ENCODE data around the gene RAG2. TPM values are rescaled to one million over a fixed set of nuclear protein-coding genes. Genes with fewer than 3 reads are reported as not detected.

The RAG2 gene
- total RNA-seq, 4 donors from 2014 or later = not detected

DNA sequence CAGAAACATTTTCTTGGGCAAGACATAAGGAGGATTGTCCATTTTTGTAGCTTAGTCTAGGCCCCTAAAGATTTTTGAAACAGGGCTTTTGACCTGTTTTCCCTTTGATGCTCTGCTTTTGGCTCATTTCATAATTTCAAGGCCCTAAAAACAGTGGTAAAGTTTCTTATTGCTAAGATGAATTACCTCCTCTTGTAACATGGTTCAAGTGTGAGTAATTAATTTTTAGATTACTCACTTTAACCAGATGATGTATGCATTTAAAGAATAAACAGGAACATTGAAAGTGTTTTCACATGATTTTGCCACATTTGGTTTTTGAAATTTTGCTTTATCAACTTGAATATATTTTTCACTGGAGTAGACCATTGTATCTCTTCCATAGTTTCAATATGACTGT, 1.2 kb downstream of the RAG2 start:
- Histone ChIP-seq H3K4me3 (no peak overlapping the region), H3K9me3 (no peaks in the 10 kb centered on the region), H3K27me3 (no peaks in the 10 kb centered on the region), H3K27ac (no peak overlapping the region), H3K4me1 (no peaks in the 10 kb centered on the region), H3K36me3 (no peaks in the 10 kb centered on the region)
- TF ChIP-seq, protein P1, sequence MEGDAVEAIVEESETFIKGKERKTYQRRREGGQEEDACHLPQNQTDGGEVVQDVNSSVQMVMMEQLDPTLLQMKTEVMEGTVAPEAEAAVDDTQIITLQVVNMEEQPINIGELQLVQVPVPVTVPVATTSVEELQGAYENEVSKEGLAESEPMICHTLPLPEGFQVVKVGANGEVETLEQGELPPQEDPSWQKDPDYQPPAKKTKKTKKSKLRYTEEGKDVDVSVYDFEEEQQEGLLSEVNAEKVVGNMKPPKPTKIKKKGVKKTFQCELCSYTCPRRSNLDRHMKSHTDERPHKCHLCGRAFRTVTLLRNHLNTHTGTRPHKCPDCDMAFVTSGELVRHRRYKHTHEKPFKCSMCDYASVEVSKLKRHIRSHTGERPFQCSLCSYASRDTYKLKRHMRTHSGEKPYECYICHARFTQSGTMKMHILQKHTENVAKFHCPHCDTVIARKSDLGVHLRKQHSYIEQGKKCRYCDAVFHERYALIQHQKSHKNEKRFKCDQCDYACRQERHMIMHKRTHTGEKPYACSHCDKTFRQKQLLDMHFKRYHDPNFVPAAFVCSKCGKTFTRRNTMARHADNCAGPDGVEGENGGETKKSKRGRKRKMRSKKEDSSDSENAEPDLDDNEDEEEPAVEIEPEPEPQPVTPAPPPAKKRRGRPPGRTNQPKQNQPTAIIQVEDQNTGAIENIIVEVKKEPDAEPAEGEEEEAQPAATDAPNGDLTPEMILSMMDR (IDR thresholded peaks at IDR 0.05) = no peak
- TF ChIP-seq POLR2A (IDR thresholded peaks at IDR 0.05) = no peak
- no peak for DNase-seq

DNA sequence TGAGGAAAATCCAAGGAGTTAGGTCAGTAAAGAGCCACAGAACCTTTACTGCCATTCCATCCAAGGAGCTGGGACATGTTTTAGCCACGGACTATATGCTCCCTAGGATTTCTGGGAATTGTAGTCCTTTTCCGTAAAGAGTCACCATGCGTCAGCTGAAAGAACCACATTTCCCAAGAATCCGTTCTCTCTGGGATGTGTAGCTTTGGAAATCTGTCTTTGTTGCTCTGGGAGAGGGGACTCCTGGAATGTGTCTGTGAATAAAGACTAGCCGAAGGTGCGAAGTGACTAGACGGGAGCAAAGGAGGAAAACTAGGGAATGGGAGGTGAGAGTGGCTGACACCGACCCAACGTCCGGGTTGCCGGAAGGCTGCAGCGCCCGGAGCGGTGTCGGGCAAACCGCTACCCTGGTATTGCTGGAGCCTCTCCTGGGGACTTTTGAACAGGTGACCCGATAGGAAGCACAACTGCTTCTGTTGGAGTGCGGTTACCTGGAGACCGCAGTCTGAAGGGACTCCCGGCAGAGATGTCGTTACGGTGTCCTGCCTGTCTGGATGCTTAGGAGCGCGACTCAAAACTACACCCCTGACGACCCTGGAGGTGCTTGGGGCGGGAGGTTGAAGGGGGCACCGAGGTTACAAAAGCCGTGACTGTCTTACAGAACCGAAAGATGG, 3.6 kb downstream of the RAG2 start, which contains the start of gene IFTAP:
Gene IFTAP (plus strand): TSS at position 187 of the 674 bp plus-strand sequence. CDS start 15,602 bp downstream, outside the sequence.
- Histone ChIP-seq H3K27ac (peak within 1 kb of the TSS in 2 of 4 donors; percentile 49 to 53), H3K9me3 (no peaks in the 10 kb centered on the region), H3K4me3 (peak within 1 kb of the TSS; percentile 46 to 89 (median 69)), H3K27me3 (peaks cover 0 to 4% of the 10 kb centered on the region in 2 donors), H3K4me1 (no peaks in the 10 kb centered on the region), H3K36me3 (no peaks in the 10 kb centered on the region)
- DNase-seq = peak in 2 of 3 donors; percentile 61 to 74
- TF ChIP-seq POLR2A (IDR thresholded peaks at IDR 0.05) = no peak

DNA sequence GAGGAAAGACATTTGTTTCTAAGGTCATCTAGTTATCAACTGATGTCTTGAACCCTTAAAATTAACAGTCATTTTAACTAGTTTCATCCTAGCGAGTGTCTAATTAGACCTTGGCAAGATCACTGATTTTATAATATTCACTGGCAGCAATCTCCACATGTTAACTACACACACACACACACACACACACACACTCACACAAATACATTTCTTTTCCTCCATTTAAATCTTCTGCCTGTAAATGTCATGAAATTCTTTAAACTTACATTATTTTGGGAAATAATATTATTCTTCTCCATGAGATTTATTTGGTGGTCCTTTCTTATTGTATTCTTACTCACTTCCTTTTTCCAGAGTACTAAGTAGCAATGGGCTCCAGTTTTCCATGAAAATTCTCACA, 6.6 kb downstream of the RAG2 start:
- Histone ChIP-seq H3K9me3 (no peaks in the 10 kb centered on the region), H3K27ac (no peak overlapping the region), H3K36me3 (no peaks in the 10 kb centered on the region), H3K27me3 (peaks cover 0 to 4% of the 10 kb centered on the region in 2 donors), H3K4me1 (no peaks in the 10 kb centered on the region), H3K4me3 (no peak overlapping the region)
- no peak for TF ChIP-seq POLR2A (IDR thresholded peaks at IDR 0.05)
- TF ChIP-seq, protein P1 (IDR thresholded peaks at IDR 0.05) = no peak
- no peak for DNase-seq

DNA sequence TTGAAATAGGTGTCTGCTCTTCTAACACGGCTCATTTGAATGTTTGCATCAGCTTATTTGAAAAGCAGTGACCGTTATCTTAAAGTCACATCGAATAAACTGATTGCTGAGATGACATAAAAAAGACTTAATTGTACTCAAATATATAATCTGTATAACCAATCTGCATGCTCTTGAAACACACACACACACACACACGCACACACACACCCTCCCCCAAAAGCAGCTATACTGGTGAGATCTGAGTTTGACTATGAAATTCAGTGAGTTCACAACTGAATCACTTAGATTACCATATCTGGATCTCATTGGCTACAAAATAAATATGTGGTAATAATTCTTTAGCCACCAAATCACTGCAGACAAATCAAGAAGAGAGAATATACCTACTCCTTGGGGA, 7.5 kb downstream of the RAG2 start:
- no peak for DNase-seq
- TF ChIP-seq, protein P1 (IDR thresholded peaks at IDR 0.05) = no peak
- TF ChIP-seq POLR2A (IDR thresholded peaks at IDR 0.05) = no peak
- Histone ChIP-seq H3K4me1 (no peaks in the 10 kb centered on the region), H3K4me3 (no peak overlapping the region), H3K36me3 (no peaks in the 10 kb centered on the region), H3K27ac (no peak overlapping the region), H3K9me3 (no peaks in the 10 kb centered on the region), H3K27me3 (peaks cover 0 to 4% of the 10 kb centered on the region in 2 donors)

DNA sequence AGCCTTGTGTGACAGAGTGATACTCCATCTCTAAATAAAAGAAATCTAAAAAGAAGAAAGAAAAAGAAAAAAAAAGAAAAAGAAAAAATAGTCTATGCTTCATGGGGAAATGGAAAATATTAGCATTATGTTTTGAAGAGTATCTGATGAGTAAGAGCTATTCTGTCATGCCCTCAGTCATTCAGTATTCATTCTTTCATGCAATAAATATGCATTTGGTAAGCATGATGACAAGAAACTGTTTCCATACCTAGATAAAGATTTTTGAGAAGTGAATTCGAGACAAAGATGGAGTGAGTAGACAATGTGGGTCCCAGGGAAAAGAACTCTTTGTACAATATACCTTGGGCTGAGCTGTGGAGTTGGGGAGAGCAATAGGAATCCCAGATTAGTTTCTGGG, 9.9 kb downstream of the RAG2 start:
- no peak overlapping the region for H3K27ac ChIP-seq
- H3K4me1 ChIP-seq = no peaks in the 10 kb centered on the region
- TF ChIP-seq POLR2A (IDR thresholded peaks at IDR 0.05) = no peak
- TF ChIP-seq, protein P1 (IDR thresholded peaks at IDR 0.05) = no peak
- no peak overlapping the region for H3K4me3 ChIP-seq
- peaks cover 0 to 4% of the 10 kb centered on the region in 2 donors for H3K27me3 ChIP-seq
- no peaks in the 10 kb centered on the region for H3K36me3 ChIP-seq
- H3K9me3 ChIP-seq = no peaks in the 10 kb centered on the region
- no peak for DNase-seq

DNA sequence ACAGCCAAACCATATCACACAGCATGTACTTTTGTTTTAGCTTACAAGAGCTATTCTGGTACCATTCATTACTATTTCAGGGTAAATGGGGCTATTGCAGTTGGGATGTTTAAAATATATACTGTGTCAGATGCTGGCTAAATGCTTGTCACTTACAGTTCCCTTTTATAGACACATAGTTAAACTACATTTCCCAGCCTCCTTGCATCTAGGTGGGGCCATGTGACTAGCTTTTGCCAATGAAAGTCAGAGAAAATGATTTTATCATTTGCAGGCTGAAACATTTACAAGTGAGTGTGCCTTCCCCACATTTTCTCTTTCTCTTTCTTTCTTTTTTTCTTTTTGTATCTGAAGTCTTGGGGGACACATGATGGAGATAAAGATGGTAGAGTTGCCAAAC, 11.5 kb downstream of the RAG2 start:
- no peak overlapping the region for H3K4me3 ChIP-seq
- TF ChIP-seq, protein P1 (IDR thresholded peaks at IDR 0.05) = no peak
- TF ChIP-seq POLR2A (IDR thresholded peaks at IDR 0.05) = no peak
- H3K9me3 ChIP-seq = no peaks in the 10 kb centered on the region

More for the DNA sequence above, 11.5 kb downstream of the RAG2 start:
- no peak for DNase-seq
- H3K4me1 ChIP-seq = no peaks in the 10 kb centered on the region
- no peak overlapping the region for H3K27ac ChIP-seq
- H3K27me3 ChIP-seq = peaks cover 0 to 4% of the 10 kb centered on the region in 2 donors
- no peaks in the 10 kb centered on the region for H3K36me3 ChIP-seq

Data from Peyer's patch (tissue), 4 donors.